GM18858 (cell line): Measurements from ENCODE around the gene SPATA6L.

Experiments
- ATAC-seq: cut with Tn5 transposase; IDR thresholded peaks from one replicate; pipeline ENCODE4 v1.9.1; 2021; ENCODE audit not compliant: unreplicated experiment

The SPATA6L gene

GRCh38 chr9:4558371-4558998 lies 107.8 kb downstream of the SPATA6L start:
- no peak for ATAC-seq

GRCh38 chr9:4555236-4555635 lies 111.0 kb downstream of the SPATA6L start:
- ATAC-seq, result no peak

DNA sequence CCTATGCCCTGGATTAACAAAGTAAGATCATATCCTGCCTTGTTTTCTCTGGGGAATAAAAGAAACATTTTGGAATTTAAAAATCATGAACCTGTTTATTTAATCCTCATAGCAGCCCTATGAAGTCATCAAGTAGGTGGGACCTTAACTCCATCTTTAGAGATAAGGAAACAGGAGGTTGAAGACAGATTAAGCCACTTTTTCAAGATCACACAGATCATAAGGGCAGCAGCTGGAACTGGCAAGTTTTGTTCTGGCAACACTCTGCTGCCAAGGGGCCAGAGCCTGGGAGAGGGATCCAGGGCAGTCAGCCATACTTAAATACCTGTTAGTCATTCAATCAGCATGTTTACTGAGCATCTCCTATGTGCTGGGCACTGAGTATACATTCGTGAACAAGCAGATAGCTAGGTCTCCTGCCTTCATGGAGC lies 112.3 kb downstream of the SPATA6L start:
- no peak for ATAC-seq

DNA sequence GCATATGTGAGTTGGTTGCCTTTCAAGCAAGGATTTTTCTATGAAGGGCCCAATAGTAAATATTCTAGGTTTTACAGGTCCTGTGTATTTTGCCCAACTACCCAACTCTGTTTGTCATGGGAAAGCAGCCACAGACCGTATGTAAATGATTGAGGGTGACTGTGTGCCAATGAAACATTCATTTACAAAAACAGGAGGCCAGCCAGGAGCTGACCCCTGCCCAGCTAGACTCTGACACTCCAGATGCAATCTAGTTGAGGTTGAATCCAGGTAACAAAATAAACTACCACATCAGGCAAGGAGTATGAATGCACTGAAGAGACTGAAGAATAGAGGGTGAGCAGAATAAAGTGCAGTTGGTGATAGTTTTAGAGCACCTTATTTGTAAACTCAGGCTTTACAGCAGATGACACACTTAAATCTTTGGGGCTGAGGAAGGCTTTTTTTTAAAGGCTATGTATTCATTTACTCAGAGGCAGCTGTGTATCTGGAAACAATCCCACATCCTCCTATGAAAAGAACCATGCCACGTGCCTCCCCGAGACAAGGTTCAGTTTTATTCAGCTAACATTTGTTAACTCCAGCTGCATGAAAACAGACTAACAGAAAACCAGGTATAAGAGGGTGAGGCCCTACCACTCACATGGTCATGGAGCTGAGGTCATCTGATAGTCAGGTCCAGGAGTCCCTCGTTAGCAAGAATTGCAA lies 115.3 kb downstream of the SPATA6L start:
- ATAC-seq, result no peak

- ATAC-seq, result no peak
These were observed 116.5 kb downstream of the SPATA6L start for GRCh38 chr9:4549751-4550295.

- no peak for ATAC-seq
These were observed 117.2 kb downstream of the SPATA6L start for GRCh38 chr9:4548811-4549725.
